ENCODE measurements around the gene TP63. TPM values are rescaled to one million over a fixed set of nuclear protein-coding genes. Genes with fewer than 3 reads are reported as not detected.

TP63 gene
- total RNA-seq, 1 donor from 2014 or later, result 7.8 TPM

DNA sequence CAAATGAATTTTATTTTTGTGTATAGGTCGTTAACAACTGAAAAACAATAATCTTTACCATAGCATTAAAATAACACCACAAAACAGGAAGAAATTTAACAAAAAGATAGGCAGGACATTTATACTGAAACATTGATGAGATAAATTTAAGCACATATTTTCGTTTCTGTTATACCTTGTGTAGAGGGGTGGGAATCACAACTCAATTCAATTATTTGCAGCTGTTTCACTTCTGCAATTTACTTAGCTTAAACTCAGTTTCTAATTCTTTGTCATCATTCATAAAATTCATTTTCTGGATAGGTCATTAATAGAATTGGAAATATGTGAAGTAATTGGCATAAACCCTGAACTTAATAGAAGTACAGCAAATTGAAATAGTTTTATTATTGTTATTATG, 42.3 kb downstream of the TP63 start:
- H3K27ac ChIP-seq (ENCODE audit: low read depth, low read length), result no peak overlapping the region
- H3K9me3 ChIP-seq (ENCODE audit: control insufficient read depth in 3 of 3, low read length in 3 of 3), result no peaks in the 10 kb centered on the region
- H3K36me3 ChIP-seq (ENCODE audit: control insufficient read depth in 3 of 3, insufficient read depth in 3 of 3, low read length in 3 of 3), result no peaks in the 10 kb centered on the region
- H3K4me1 ChIP-seq (ENCODE audit: control insufficient read depth in 3 of 3, insufficient read depth in 3 of 3, low read length in 3 of 3), result no peaks in the 10 kb centered on the region
- no peak overlapping the region for H3K9ac ChIP-seq (ENCODE audit: low read depth in 1 of 3, low read length in 3 of 3)
- H3K27me3 ChIP-seq (ENCODE audit: control insufficient read depth in 3 of 3, insufficient read depth in 3 of 3, low read length in 3 of 3), result no peaks in the 10 kb centered on the region
- no peak overlapping the region for H3K4me3 ChIP-seq (ENCODE audit: low read length in 3 of 3)

- no peaks in the 10 kb centered on the region for H3K27me3 ChIP-seq (ENCODE audit: control insufficient read depth in 3 of 3, insufficient read depth in 3 of 3, low read length in 3 of 3)
- H3K27ac ChIP-seq (ENCODE audit: low read depth, low read length), result no peak overlapping the region
- no peaks in the 10 kb centered on the region for H3K36me3 ChIP-seq (ENCODE audit: control insufficient read depth in 3 of 3, insufficient read depth in 3 of 3, low read length in 3 of 3)
- no peak overlapping the region for H3K9ac ChIP-seq (ENCODE audit: low read depth in 1 of 3, low read length in 3 of 3)
- H3K4me1 ChIP-seq (ENCODE audit: control insufficient read depth in 3 of 3, insufficient read depth in 3 of 3, low read length in 3 of 3), result no peaks in the 10 kb centered on the region
- H3K9me3 ChIP-seq (ENCODE audit: control insufficient read depth in 3 of 3, low read length in 3 of 3), result no peaks in the 10 kb centered on the region
- H3K4me3 ChIP-seq (ENCODE audit: low read length in 3 of 3), result no peak overlapping the region
Measured at GRCh38 chr3:189674249-189674913, 43.2 kb downstream of the TP63 start.

GRCh38 chr3:189677667-189678066, 46.5 kb downstream of the TP63 start:
- no peak overlapping the region for H3K4me3 ChIP-seq (ENCODE audit: low read length in 3 of 3)
- H3K9me3 ChIP-seq (ENCODE audit: control insufficient read depth in 3 of 3, low read length in 3 of 3), result no peaks in the 10 kb centered on the region
- peaks cover 0 to 5% (median 0%) of the 10 kb centered on the region in 3 donors for H3K4me1 ChIP-seq (ENCODE audit: control insufficient read depth in 3 of 3, insufficient read depth in 3 of 3, low read length in 3 of 3)
- no peaks in the 10 kb centered on the region for H3K27me3 ChIP-seq (ENCODE audit: control insufficient read depth in 3 of 3, insufficient read depth in 3 of 3, low read length in 3 of 3)
- peaks cover 0 to 3% (median 0%) of the 10 kb centered on the region in 3 donors for H3K36me3 ChIP-seq (ENCODE audit: control insufficient read depth in 3 of 3, insufficient read depth in 3 of 3, low read length in 3 of 3)
- no peak overlapping the region for H3K27ac ChIP-seq (ENCODE audit: low read depth, low read length)
- no peak overlapping the region for H3K9ac ChIP-seq (ENCODE audit: low read depth in 1 of 3, low read length in 3 of 3)

DNA sequence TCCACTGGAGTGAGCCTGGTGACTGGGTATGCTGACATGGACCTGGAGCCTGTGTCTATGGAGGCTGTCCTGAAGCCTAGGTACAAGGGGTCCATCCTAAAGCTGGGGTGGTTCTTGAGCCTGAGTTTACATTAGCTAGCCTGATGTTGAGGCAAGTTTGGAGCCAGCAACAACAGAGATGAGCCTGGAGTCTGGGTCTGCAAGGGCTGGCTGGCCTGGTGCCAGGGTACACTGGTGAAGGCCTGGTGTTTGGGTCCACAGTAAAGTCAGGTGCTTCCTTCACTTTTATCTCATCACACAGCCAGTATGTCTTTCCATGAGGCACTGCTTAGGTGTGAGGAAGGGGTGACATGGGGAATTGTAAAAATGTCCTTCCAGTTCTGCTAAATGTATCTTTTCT, 49.5 kb downstream of the TP63 start:
- Histone ChIP-seq H3K9me3 (ENCODE audit: control insufficient read depth in 3 of 3, low read length in 3 of 3) (no peaks in the 10 kb centered on the region), H3K27me3 (ENCODE audit: control insufficient read depth in 3 of 3, insufficient read depth in 3 of 3, low read length in 3 of 3) (no peaks in the 10 kb centered on the region), H3K36me3 (ENCODE audit: control insufficient read depth in 3 of 3, insufficient read depth in 3 of 3, low read length in 3 of 3) (peaks cover 0 to 3% (median 0%) of the 10 kb centered on the region in 3 donors), H3K9ac (ENCODE audit: low read depth in 1 of 3, low read length in 3 of 3) (no peak overlapping the region), H3K4me3 (ENCODE audit: low read length in 3 of 3) (no peak overlapping the region), H3K4me1 (ENCODE audit: control insufficient read depth in 3 of 3, insufficient read depth in 3 of 3, low read length in 3 of 3) (peaks cover 0 to 15% (median 0%) of the 10 kb centered on the region in 3 donors), H3K27ac (ENCODE audit: low read depth, low read length) (no peak overlapping the region)

- H3K27ac ChIP-seq (ENCODE audit: low read depth, low read length), result no peak overlapping the region
- peaks cover 10 to 15% (median 13%) of the 10 kb centered on the region in 3 donors for H3K4me1 ChIP-seq (ENCODE audit: control insufficient read depth in 3 of 3, insufficient read depth in 3 of 3, low read length in 3 of 3)
- H3K9ac ChIP-seq (ENCODE audit: low read depth in 1 of 3, low read length in 3 of 3), result peak overlapping the region in 1 of 3 donors; percentile 26
- no peaks in the 10 kb centered on the region for H3K9me3 ChIP-seq (ENCODE audit: control insufficient read depth in 3 of 3, low read length in 3 of 3)
- H3K36me3 ChIP-seq (ENCODE audit: control insufficient read depth in 3 of 3, insufficient read depth in 3 of 3, low read length in 3 of 3), result peaks cover 0 to 3% (median 0%) of the 10 kb centered on the region in 3 donors
- no peaks in the 10 kb centered on the region for H3K27me3 ChIP-seq (ENCODE audit: control insufficient read depth in 3 of 3, insufficient read depth in 3 of 3, low read length in 3 of 3)
- H3K4me3 ChIP-seq (ENCODE audit: low read length in 3 of 3), result no peak overlapping the region
Measured at GRCh38 chr3:189683546-189684255, 52.5 kb downstream of the TP63 start.

GRCh38 chr3:189684317-189684716, 53.1 kb downstream of the TP63 start:
- Histone ChIP-seq H3K4me3 (ENCODE audit: low read length in 3 of 3) (no peak overlapping the region), H3K36me3 (ENCODE audit: control insufficient read depth in 3 of 3, insufficient read depth in 3 of 3, low read length in 3 of 3) (peaks cover 0 to 3% (median 0%) of the 10 kb centered on the region in 3 donors), H3K4me1 (ENCODE audit: control insufficient read depth in 3 of 3, insufficient read depth in 3 of 3, low read length in 3 of 3) (peaks cover 10 to 15% (median 13%) of the 10 kb centered on the region in 3 donors), H3K27ac (ENCODE audit: low read depth, low read length) (no peak overlapping the region), H3K9ac (ENCODE audit: low read depth in 1 of 3, low read length in 3 of 3) (no peak overlapping the region), H3K9me3 (ENCODE audit: control insufficient read depth in 3 of 3, low read length in 3 of 3) (no peaks in the 10 kb centered on the region), H3K27me3 (ENCODE audit: control insufficient read depth in 3 of 3, insufficient read depth in 3 of 3, low read length in 3 of 3) (no peaks in the 10 kb centered on the region)

DNA sequence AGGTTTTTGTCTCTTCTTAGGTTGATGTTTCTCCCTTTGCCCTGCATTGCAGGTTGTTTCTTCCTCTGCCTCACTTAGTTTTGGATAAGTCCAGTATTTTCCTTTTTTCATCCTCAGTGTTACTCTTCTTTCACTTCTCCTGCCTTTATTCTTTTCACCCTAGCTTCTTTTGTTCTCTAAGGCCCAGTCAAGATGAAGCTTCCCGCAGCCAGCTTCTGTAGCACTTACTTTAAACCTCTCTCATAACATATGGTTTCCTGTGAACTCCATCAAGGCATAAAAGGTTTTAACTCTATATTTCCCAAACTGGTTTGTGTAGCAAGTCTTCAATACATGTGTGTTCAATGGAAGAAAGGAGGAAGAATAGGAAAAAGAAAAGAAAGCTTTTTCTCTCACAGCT, 54.1 kb downstream of the TP63 start:
- Histone ChIP-seq H3K27me3 (ENCODE audit: control insufficient read depth in 3 of 3, insufficient read depth in 3 of 3, low read length in 3 of 3) (no peaks in the 10 kb centered on the region), H3K27ac (ENCODE audit: low read depth, low read length) (no peak overlapping the region), H3K9me3 (ENCODE audit: control insufficient read depth in 3 of 3, low read length in 3 of 3) (no peaks in the 10 kb centered on the region), H3K9ac (ENCODE audit: low read depth in 1 of 3, low read length in 3 of 3) (no peak overlapping the region), H3K36me3 (ENCODE audit: control insufficient read depth in 3 of 3, insufficient read depth in 3 of 3, low read length in 3 of 3) (peaks cover 0 to 3% (median 0%) of the 10 kb centered on the region in 3 donors), H3K4me3 (ENCODE audit: low read length in 3 of 3) (no peak overlapping the region), H3K4me1 (ENCODE audit: control insufficient read depth in 3 of 3, insufficient read depth in 3 of 3, low read length in 3 of 3) (peaks cover 10 to 15% (median 13%) of the 10 kb centered on the region in 3 donors)

GRCh38 chr3:189685860-189686259, 54.7 kb downstream of the TP63 start:
- Histone ChIP-seq H3K27me3 (ENCODE audit: control insufficient read depth in 3 of 3, insufficient read depth in 3 of 3, low read length in 3 of 3) (no peaks in the 10 kb centered on the region), H3K4me1 (ENCODE audit: control insufficient read depth in 3 of 3, insufficient read depth in 3 of 3, low read length in 3 of 3) (peaks cover 10 to 13% (median 10%) of the 10 kb centered on the region in 3 donors), H3K9ac (ENCODE audit: low read depth in 1 of 3, low read length in 3 of 3) (no peak overlapping the region), H3K9me3 (ENCODE audit: control insufficient read depth in 3 of 3, low read length in 3 of 3) (no peaks in the 10 kb centered on the region), H3K36me3 (ENCODE audit: control insufficient read depth in 3 of 3, insufficient read depth in 3 of 3, low read length in 3 of 3) (no peaks in the 10 kb centered on the region), H3K27ac (ENCODE audit: low read depth, low read length) (no peak overlapping the region), H3K4me3 (ENCODE audit: low read length in 3 of 3) (no peak overlapping the region)

- no peak overlapping the region for H3K27ac ChIP-seq (ENCODE audit: low read depth, low read length)
Measured at GRCh38 chr3:189687475-189687874, 56.3 kb downstream of the TP63 start.

GRCh38 chr3:189688262-189688661, 57.1 kb downstream of the TP63 start:
- Histone ChIP-seq H3K27me3 (ENCODE audit: control insufficient read depth in 3 of 3, insufficient read depth in 3 of 3, low read length in 3 of 3) (no peaks in the 10 kb centered on the region), H3K9me3 (ENCODE audit: control insufficient read depth in 3 of 3, low read length in 3 of 3) (no peaks in the 10 kb centered on the region), H3K4me1 (ENCODE audit: control insufficient read depth in 3 of 3, insufficient read depth in 3 of 3, low read length in 3 of 3) (peaks cover 6 to 13% (median 10%) of the 10 kb centered on the region in 3 donors), H3K27ac (ENCODE audit: low read depth, low read length) (peak overlapping the region; percentile 8), H3K36me3 (ENCODE audit: control insufficient read depth in 3 of 3, insufficient read depth in 3 of 3, low read length in 3 of 3) (no peaks in the 10 kb centered on the region), H3K9ac (ENCODE audit: low read depth in 1 of 3, low read length in 3 of 3) (no peak overlapping the region), H3K4me3 (ENCODE audit: low read length in 3 of 3) (no peak overlapping the region)

More at GRCh38 chr3:189687475-189687874, 56.3 kb downstream of the TP63 start:
- H3K9me3 ChIP-seq (ENCODE audit: control insufficient read depth in 3 of 3, low read length in 3 of 3), result no peaks in the 10 kb centered on the region
- no peak overlapping the region for H3K4me3 ChIP-seq (ENCODE audit: low read length in 3 of 3)
- H3K4me1 ChIP-seq (ENCODE audit: control insufficient read depth in 3 of 3, insufficient read depth in 3 of 3, low read length in 3 of 3), result peaks cover 9 to 13% (median 10%) of the 10 kb centered on the region in 3 donors
- H3K36me3 ChIP-seq (ENCODE audit: control insufficient read depth in 3 of 3, insufficient read depth in 3 of 3, low read length in 3 of 3), result no peaks in the 10 kb centered on the region
- no peaks in the 10 kb centered on the region for H3K27me3 ChIP-seq (ENCODE audit: control insufficient read depth in 3 of 3, insufficient read depth in 3 of 3, low read length in 3 of 3)
- no peak overlapping the region for H3K9ac ChIP-seq (ENCODE audit: low read depth in 1 of 3, low read length in 3 of 3)
